Liver (tissue), 3 donors: ENCODE data around the gene RNGTT.

ENCODE experiments used
- EGR1 ChIP-seq, 2 donors: IDR thresholded peaks; 2 replicates each; pipeline ENCODE4 v1.6.1; 2016 to 2018; ENCODE audit warnings: antibody characterized with exemption in 2 of 2, low read depth in 2 of 2
- MAX ChIP-seq: IDR thresholded peaks from 2 replicates; pipeline ENCODE4 v1.6.1; 2016; ENCODE audit warnings: antibody characterized with exemption
- RAD21 ChIP-seq, 2 donors: IDR thresholded peaks; 2 replicates each; pipeline ENCODE4 v1.6.1; 2016; ENCODE audit warnings: antibody characterized with exemption in 2 of 2, mild to moderate bottlenecking in 2 of 2
- TAF1 ChIP-seq: conservative IDR thresholded peaks from 2 replicates; pipeline ENCODE4 v1.6.1; 2016; ENCODE audit warnings: antibody characterized with exemption, mild to moderate bottlenecking
- TF ChIP-seq, protein P1 (sequence below): fragments of 150-350 bp; IDR thresholded peaks from 2 replicates; pipeline ENCODE4 v1.5.1; 2017; ENCODE audit warnings: improper control_type of control experiment, low read depth, low read length; ENCODE audit not compliant: missing input control
- TF ChIP-seq, protein P2 (sequence below): IDR thresholded peaks from 2 replicates; pipeline ENCODE4 v1.6.1; 2016; ENCODE audit warnings: antibody characterized with exemption
- TF ChIP-seq, protein P3 (sequence below): IDR thresholded peaks from 2 replicates; pipeline ENCODE4 v1.6.1; 2016; ENCODE audit warnings: antibody characterized with exemption, mild to moderate bottlenecking
- TF ChIP-seq, protein P4 (sequence below): IDR thresholded peaks from 2 replicates; pipeline ENCODE4 v1.6.1; 2016; ENCODE audit warnings: antibody characterized with exemption
- donor health status: healthy.
- donor health status: healthy.

- TF ChIP-seq MAX: no peak
- TF ChIP-seq, protein P1, sequence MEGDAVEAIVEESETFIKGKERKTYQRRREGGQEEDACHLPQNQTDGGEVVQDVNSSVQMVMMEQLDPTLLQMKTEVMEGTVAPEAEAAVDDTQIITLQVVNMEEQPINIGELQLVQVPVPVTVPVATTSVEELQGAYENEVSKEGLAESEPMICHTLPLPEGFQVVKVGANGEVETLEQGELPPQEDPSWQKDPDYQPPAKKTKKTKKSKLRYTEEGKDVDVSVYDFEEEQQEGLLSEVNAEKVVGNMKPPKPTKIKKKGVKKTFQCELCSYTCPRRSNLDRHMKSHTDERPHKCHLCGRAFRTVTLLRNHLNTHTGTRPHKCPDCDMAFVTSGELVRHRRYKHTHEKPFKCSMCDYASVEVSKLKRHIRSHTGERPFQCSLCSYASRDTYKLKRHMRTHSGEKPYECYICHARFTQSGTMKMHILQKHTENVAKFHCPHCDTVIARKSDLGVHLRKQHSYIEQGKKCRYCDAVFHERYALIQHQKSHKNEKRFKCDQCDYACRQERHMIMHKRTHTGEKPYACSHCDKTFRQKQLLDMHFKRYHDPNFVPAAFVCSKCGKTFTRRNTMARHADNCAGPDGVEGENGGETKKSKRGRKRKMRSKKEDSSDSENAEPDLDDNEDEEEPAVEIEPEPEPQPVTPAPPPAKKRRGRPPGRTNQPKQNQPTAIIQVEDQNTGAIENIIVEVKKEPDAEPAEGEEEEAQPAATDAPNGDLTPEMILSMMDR: no peak
- TF ChIP-seq, protein P2, sequence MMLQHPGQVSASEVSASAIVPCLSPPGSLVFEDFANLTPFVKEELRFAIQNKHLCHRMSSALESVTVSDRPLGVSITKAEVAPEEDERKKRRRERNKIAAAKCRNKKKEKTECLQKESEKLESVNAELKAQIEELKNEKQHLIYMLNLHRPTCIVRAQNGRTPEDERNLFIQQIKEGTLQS: no peak
- TF ChIP-seq, protein P3, sequence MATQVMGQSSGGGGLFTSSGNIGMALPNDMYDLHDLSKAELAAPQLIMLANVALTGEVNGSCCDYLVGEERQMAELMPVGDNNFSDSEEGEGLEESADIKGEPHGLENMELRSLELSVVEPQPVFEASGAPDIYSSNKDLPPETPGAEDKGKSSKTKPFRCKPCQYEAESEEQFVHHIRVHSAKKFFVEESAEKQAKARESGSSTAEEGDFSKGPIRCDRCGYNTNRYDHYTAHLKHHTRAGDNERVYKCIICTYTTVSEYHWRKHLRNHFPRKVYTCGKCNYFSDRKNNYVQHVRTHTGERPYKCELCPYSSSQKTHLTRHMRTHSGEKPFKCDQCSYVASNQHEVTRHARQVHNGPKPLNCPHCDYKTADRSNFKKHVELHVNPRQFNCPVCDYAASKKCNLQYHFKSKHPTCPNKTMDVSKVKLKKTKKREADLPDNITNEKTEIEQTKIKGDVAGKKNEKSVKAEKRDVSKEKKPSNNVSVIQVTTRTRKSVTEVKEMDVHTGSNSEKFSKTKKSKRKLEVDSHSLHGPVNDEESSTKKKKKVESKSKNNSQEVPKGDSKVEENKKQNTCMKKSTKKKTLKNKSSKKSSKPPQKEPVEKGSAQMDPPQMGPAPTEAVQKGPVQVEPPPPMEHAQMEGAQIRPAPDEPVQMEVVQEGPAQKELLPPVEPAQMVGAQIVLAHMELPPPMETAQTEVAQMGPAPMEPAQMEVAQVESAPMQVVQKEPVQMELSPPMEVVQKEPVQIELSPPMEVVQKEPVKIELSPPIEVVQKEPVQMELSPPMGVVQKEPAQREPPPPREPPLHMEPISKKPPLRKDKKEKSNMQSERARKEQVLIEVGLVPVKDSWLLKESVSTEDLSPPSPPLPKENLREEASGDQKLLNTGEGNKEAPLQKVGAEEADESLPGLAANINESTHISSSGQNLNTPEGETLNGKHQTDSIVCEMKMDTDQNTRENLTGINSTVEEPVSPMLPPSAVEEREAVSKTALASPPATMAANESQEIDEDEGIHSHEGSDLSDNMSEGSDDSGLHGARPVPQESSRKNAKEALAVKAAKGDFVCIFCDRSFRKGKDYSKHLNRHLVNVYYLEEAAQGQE: no peak
- TF ChIP-seq, protein P4, sequence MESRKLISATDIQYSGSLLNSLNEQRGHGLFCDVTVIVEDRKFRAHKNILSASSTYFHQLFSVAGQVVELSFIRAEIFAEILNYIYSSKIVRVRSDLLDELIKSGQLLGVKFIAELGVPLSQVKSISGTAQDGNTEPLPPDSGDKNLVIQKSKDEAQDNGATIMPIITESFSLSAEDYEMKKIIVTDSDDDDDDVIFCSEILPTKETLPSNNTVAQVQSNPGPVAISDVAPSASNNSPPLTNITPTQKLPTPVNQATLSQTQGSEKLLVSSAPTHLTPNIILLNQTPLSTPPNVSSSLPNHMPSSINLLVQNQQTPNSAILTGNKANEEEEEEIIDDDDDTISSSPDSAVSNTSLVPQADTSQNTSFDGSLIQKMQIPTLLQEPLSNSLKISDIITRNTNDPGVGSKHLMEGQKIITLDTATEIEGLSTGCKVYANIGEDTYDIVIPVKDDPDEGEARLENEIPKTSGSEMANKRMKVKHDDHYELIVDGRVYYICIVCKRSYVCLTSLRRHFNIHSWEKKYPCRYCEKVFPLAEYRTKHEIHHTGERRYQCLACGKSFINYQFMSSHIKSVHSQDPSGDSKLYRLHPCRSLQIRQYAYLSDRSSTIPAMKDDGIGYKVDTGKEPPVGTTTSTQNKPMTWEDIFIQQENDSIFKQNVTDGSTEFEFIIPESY: no peak
- no peak for TF ChIP-seq TAF1
- no peak for TF ChIP-seq EGR1 (IDR thresholded peaks at IDR 0.05; ENCODE audit: low read depth in 2 of 2)
- TF ChIP-seq RAD21 (IDR thresholded peaks at IDR 0.05): no peak
Observed at GRCh38 chr6:88561954-88562315, 401.5 kb downstream of the RNGTT start.
